HepG2 (cell line): ENCODE measurements around the gene CYP27A1. TPM values are rescaled to one million over a fixed set of nuclear protein-coding genes. Genes with fewer than 3 reads are reported as not detected.

Source experiments
- BCLAF1 ChIP-seq: fragments of 450-650 bp; IDR thresholded peaks from 2 replicates; pipeline ENCODE4 v1.6.1; 2017; ENCODE audit warnings: mild to moderate bottlenecking
- CREBL2 ChIP-seq: sonication (generic); formaldehyde crosslinking; IDR thresholded peaks from 2 replicates; pipeline ENCODE4 v1.8.1; 2023; ENCODE audit warnings: missing genetic modification reagents, mild to moderate bottlenecking, borderline replicate concordance
- DDIT3 ChIP-seq: sonication (generic); formaldehyde crosslinking; IDR thresholded peaks from 2 replicates; pipeline ENCODE4 v1.4.0; 2020; ENCODE audit warnings: mild to moderate bottlenecking, missing genetic modification reagents
- EED ChIP-seq: sonication (generic); formaldehyde crosslinking; IDR thresholded peaks from 2 replicates; pipeline ENCODE4 v1.5.0; 2020; ENCODE audit warnings: mild to moderate bottlenecking, missing genetic modification reagents
- ELK4 ChIP-seq: sonication (generic); formaldehyde crosslinking; IDR thresholded peaks from 2 replicates; pipeline ENCODE4 v1.9.0; 2021; ENCODE audit warnings: missing genetic modification reagents, borderline replicate concordance
- FOXK1 ChIP-seq: sonication (generic); formaldehyde crosslinking; IDR thresholded peaks from 2 replicates; pipeline ENCODE4 v1.4.0; 2020; ENCODE audit warnings: low read depth, missing genetic modification reagents, borderline replicate concordance
- HCFC1 ChIP-seq: fragments of 150-350 bp; IDR thresholded peaks from 2 replicates; pipeline ENCODE4 v1.6.1; 2014; ENCODE audit warnings: low read depth, low read length
- HOXD1 ChIP-seq: sonication (generic); formaldehyde crosslinking; IDR thresholded peaks from 2 replicates; pipeline ENCODE4 v1.5.0; 2020; ENCODE audit warnings: missing genetic modification reagents
- IKZF4 ChIP-seq: sonication (generic); formaldehyde crosslinking; IDR thresholded peaks from 2 replicates; pipeline ENCODE4 v1.5.1; 2020; ENCODE audit warnings: borderline replicate concordance, mild to moderate bottlenecking, low read depth, missing genetic modification reagents; ENCODE audit errors: not compliant biosample characterization
- JDP2 ChIP-seq: sonication (generic); formaldehyde crosslinking; IDR thresholded peaks from 2 replicates; pipeline ENCODE4 v1.8.1; 2022; ENCODE audit warnings: missing genetic modification reagents, borderline replicate concordance
- KAT8 ChIP-seq: IDR thresholded peaks from 2 replicates; pipeline ENCODE4 v1.6.1; 2016; ENCODE audit warnings: missing genetic modification reagents, missing compliant biosample characterization
- LCORL ChIP-seq, 2 experiments: fragments of 450-650 bp in 1 of 2; sonication (generic) in 1 of 2; formaldehyde crosslinking in 1 of 2; IDR thresholded peaks; 2 replicates each; pipeline versions ENCODE4 v1.5.0 to v1.6.1; 2017 to 2020; ENCODE audit warnings: antibody characterized with exemption in 1 of 2, missing genetic modification reagents in 1 of 2
- RXRA ChIP-seq: sonication (generic); formaldehyde crosslinking; IDR thresholded peaks from 2 replicates; pipeline ENCODE4 v1.5.1; 2020; ENCODE audit warnings: missing genetic modification reagents
- TAF1 ChIP-seq: sonication (generic); formaldehyde crosslinking; IDR thresholded peaks from 2 replicates; pipeline ENCODE4 v1.4.0; 2020; ENCODE audit warnings: missing genetic modification reagents
- UBTF ChIP-seq: sonication (generic); formaldehyde crosslinking; IDR thresholded peaks from 2 replicates; pipeline ENCODE4 v1.4.0; 2020; ENCODE audit warnings: mild to moderate bottlenecking, missing genetic modification reagents
- XBP1 ChIP-seq: sonication (generic); formaldehyde crosslinking; IDR thresholded peaks from 2 replicates; pipeline ENCODE4 v1.5.0; 2020; ENCODE audit warnings: missing genetic modification reagents
- ZNF205 ChIP-seq: IDR thresholded peaks from 2 replicates; pipeline ENCODE4 v1.6.1; 2018; ENCODE audit warnings: missing biosample characterization, missing genetic modification reagents
- ZNF256 ChIP-seq: sonication (generic); formaldehyde crosslinking; conservative IDR thresholded peaks from 2 replicates; pipeline ENCODE4 v1.4.0; 2020; ENCODE audit warnings: missing genetic modification reagents
- ZNF441 ChIP-seq: sonication (generic); formaldehyde crosslinking; IDR thresholded peaks from 2 replicates; pipeline ENCODE4 v1.7.0; 2021; ENCODE audit warnings: missing genetic modification reagents, borderline replicate concordance
- ZNF580 ChIP-seq: IDR thresholded peaks from 2 replicates; pipeline ENCODE4 v1.6.1; 2016; ENCODE audit warnings: low read depth, borderline replicate concordance
- ZNF616 ChIP-seq: sonication (generic); formaldehyde crosslinking; IDR thresholded peaks from 2 replicates; pipeline ENCODE4 v1.5.0; 2020; ENCODE audit warnings: low read depth, mild to moderate bottlenecking, missing genetic modification reagents
- ZNF709 ChIP-seq: sonication (generic); formaldehyde crosslinking; IDR thresholded peaks from 2 replicates; pipeline ENCODE4 v1.5.0; 2020; ENCODE audit warnings: mild to moderate bottlenecking, missing genetic modification reagents
- polyA plus RNA-seq, 8 experiments: library from polyadenylated mRNA; depleted of rRNA in 3 of 8; stranded (reverse) in 7 of 8; unstranded in 1 of 8; fragments of >200 nt; fragmentation: Illumina TruSeq in 4 of 8; extraction: Trizol in 4 of 8; gene quantifications; 2 replicates each; pipeline versions ENCODE4 v1.2.1 to v1.2.3, GENCODE V29; 2011 to 2016; ENCODE audit warnings: low read depth in 4 of 8, missing spikeins in 1 of 8, mixed read lengths in 1 of 8; ENCODE audit not compliant: insufficient read depth in 1 of 8
- total RNA-seq, 5 experiments: library from RNA; depleted of rRNA; stranded (reverse); fragments of >200 nt; fragmentation: Illumina TruSeq; extraction: Trizol; gene quantifications; 2 replicates each; pipeline ENCODE4 v1.2.3, GENCODE V29; 2016; ENCODE audit warnings: low read depth in 1 of 5

CYP27A1 gene
- total and polyA plus RNA-seq, 2 of the 13 experiments (the other 11 are each of a cell fraction or from before 2014, with no cell fraction given), result 157 to 266 TPM

GRCh38 chr2:218755567-218756404, 26.2 kb upstream of the CYP27A1 start (continued):
- TF ChIP-seq KAT8 (CRISPR knock-in tag) (peak; percentile 87), IKZF4 (CRISPR knock-in tag) (no peak), TAF1 (CRISPR knock-in tag) (peak; percentile 46; the same call in 1 of the 2 replicates), DDIT3 (0 out of 2 replicates have a peak, but pooled peaks have one; percentile 41), HOXD1 (peak; percentile 98), ZNF580 (CRISPR knock-in tag) (peak; percentile 92; the same call in 1 of the 2 replicates), XBP1 (peak; percentile 83), ZNF709 (CRISPR knock-in tag) (0 out of 2 replicates have a peak, but pooled peaks have one; percentile 62), BCLAF1 (no peak), ZNF616 (CRISPR knock-in tag) (no peak), ZNF256 (peak; percentile 94), ZNF205 (peak; percentile 98), ELK4 (CRISPR knock-in tag) (no peak), UBTF (CRISPR knock-in tag) (peak; percentile 77), EED (CRISPR knock-in tag) (no peak), FOXK1 (CRISPR knock-in tag) (peak; percentile 97; the same call in 1 of the 2 replicates), RXRA (CRISPR knock-in tag) (peak; percentile 100), JDP2 (CRISPR knock-in tag) (no peak; the same call in 1 of the 2 replicates), HCFC1 (no peak; the same call in 1 of the 2 replicates), ZNF441 (CRISPR knock-in tag) (peak; percentile 69; the same call in 1 of the 2 replicates), CREBL2 (CRISPR knock-in tag) (no peak), LCORL (IDR thresholded peaks at IDR 0.05) (peak; percentile 93), LCORL (CRISPR knock-in tag; IDR thresholded peaks at IDR 0.05) (peak; percentile 97)
